DND-41 (cell line): Measurements from ENCODE around the gene PDE8A.

Source experiments
- ATAC-seq: fragments of 200-7000 bp; cut with Tn5 transposase; 3 replicates; pipeline ENCODE4 v1.9.1; 2021; ENCODE audit warnings: low read depth; ENCODE audit not compliant: insufficient read depth
- DNase-seq: peaks from one replicate; pipeline ENCODE4 v3.0.0-alpha.2; 2020
- H2AFZ ChIP-seq: 2 replicates; pipeline ENCODE4 v1.6.0; 2012; ENCODE audit warnings: low read depth, low read length
- H3K27ac ChIP-seq: 2 replicates; pipeline ENCODE4 v1.5.1; 2012; ENCODE audit warnings: low read length, inconsistent platforms
- H3K27me3 ChIP-seq: fragments of 200-600 bp; sonication (generic); 2 replicates; pipeline ENCODE4 v1.6.0; 2012; ENCODE audit warnings: low read length, mild to moderate bottlenecking, inconsistent platforms; ENCODE audit not compliant: insufficient read depth, poor library complexity
- H3K36me3 ChIP-seq: 2 replicates; pipeline ENCODE4 v1.5.1; 2012; ENCODE audit warnings: low read length, inconsistent platforms; ENCODE audit not compliant: insufficient read depth
- H3K4me1 ChIP-seq: 2 replicates; pipeline ENCODE4 v1.5.1; 2012; ENCODE audit warnings: mild to moderate bottlenecking, low read length; ENCODE audit not compliant: insufficient read depth
- H3K4me2 ChIP-seq: 2 replicates; pipeline ENCODE4 v1.6.0; 2012; ENCODE audit warnings: mild to moderate bottlenecking, moderate library complexity, low read length, inconsistent platforms; ENCODE audit not compliant: insufficient read depth
- H3K4me3 ChIP-seq, 2 experiments: fragments of 200-600 bp in 1 of 2; shearing (Covaris generic) in 1 of 2; 2 replicates each; pipeline ENCODE4 v1.5.1; 2012 to 2016; ENCODE audit warnings: inconsistent platforms in 2 of 2, low read length in 2 of 2, mild to moderate bottlenecking in 2 of 2, low read depth in 1 of 2, moderate library complexity in 1 of 2
- H3K79me2 ChIP-seq: 2 replicates; pipeline ENCODE4 v1.6.0; 2012; ENCODE audit warnings: low read length, inconsistent platforms; ENCODE audit not compliant: insufficient read depth
- H3K9ac ChIP-seq: 2 replicates; pipeline ENCODE4 v1.6.0; 2012; ENCODE audit warnings: low read depth, mild to moderate bottlenecking, inconsistent platforms, low read length, moderate library complexity
- H3K9me3 ChIP-seq: 2 replicates; pipeline ENCODE4 v1.5.1; 2012; ENCODE audit warnings: low read length, moderate library complexity, mild to moderate bottlenecking, inconsistent platforms; ENCODE audit not compliant: insufficient read depth, severe bottlenecking
- H4K20me1 ChIP-seq: 2 replicates; pipeline ENCODE4 v1.6.0; 2012; ENCODE audit warnings: low read length; ENCODE audit not compliant: insufficient read depth
- CTCF ChIP-seq: IDR thresholded peaks from 2 replicates; pipeline ENCODE4 v1.5.1; 2012; ENCODE audit warnings: borderline replicate concordance, low read length, moderate library complexity, mild to moderate bottlenecking; ENCODE audit not compliant: poor library complexity, severe bottlenecking; ENCODE audit errors: extremely low read depth
- EZH2 ChIP-seq: IDR thresholded peaks from 3 replicates; pipeline ENCODE4 v1.6.1; 2012; ENCODE audit warnings: borderline replicate concordance, low read depth, mild to moderate bottlenecking, moderate library complexity, low read length, inconsistent platforms; ENCODE audit not compliant: severe bottlenecking

Gene PDE8A

GRCh38 chr15:85097725-85098124 lies 116.1 kb downstream of the PDE8A start:
- ATAC-seq (no peak), DNase-seq (no peak)
- no peaks in the 10 kb centered on the region for H3K36me3 ChIP-seq
- H3K4me2 ChIP-seq, result no peak overlapping the region
- no peaks in the 10 kb centered on the region for H3K79me2 ChIP-seq
- H3K27ac ChIP-seq, result no peak overlapping the region
- no peaks in the 10 kb centered on the region for H3K27me3 ChIP-seq
- H4K20me1 ChIP-seq, result no peaks in the 10 kb centered on the region
- H3K4me3 ChIP-seq, result no peak overlapping the region
- H3K9ac ChIP-seq, result no peak overlapping the region
- H2AFZ ChIP-seq, result no peak overlapping the region
- no peak for TF ChIP-seq CTCF
- no peak for TF ChIP-seq EZH2
- H3K9me3 ChIP-seq, result no peaks in the 10 kb centered on the region
- peaks cover 11% of the 10 kb centered on the region for H3K4me1 ChIP-seq

GRCh38 chr15:85099195-85099803 lies 117.6 kb downstream of the PDE8A start:
- H3K27ac ChIP-seq, result no peak overlapping the region
- DNase-seq, result no peak
- H3K9ac ChIP-seq, result no peak overlapping the region
- no peak for ATAC-seq
- H2AFZ ChIP-seq, result no peak overlapping the region
- H3K4me2 ChIP-seq, result no peak overlapping the region
- no peaks in the 10 kb centered on the region for H3K27me3 ChIP-seq
- no peaks in the 10 kb centered on the region for H4K20me1 ChIP-seq
- H3K79me2 ChIP-seq, result no peaks in the 10 kb centered on the region
- peaks cover 11% of the 10 kb centered on the region for H3K4me1 ChIP-seq
- TF ChIP-seq CTCF (no peak), EZH2 (no peak)
- H3K36me3 ChIP-seq, result no peaks in the 10 kb centered on the region
- no peak overlapping the region for H3K4me3 ChIP-seq
- no peaks in the 10 kb centered on the region for H3K9me3 ChIP-seq

- ATAC-seq, result peak; percentile 95
- no peak for TF ChIP-seq EZH2
- TF ChIP-seq CTCF, result no peak
- peak overlapping the region; percentile 36; the same call in 1 of the 2 replicates for H3K27ac ChIP-seq
Observed at GRCh38 chr15:85100186-85100937, 118.7 kb downstream of the PDE8A start.

More at GRCh38 chr15:85100186-85100937, 118.7 kb downstream of the PDE8A start:
- no peaks in the 10 kb centered on the region for H3K27me3 ChIP-seq
- H3K9me3 ChIP-seq, result no peaks in the 10 kb centered on the region
- H3K9ac ChIP-seq, result no peak overlapping the region
- H3K4me3 ChIP-seq, result no peak overlapping the region
- no peak overlapping the region for H2AFZ ChIP-seq
- H3K4me1 ChIP-seq, result peaks cover 11% of the 10 kb centered on the region
- peak; percentile 61 for DNase-seq
- H3K79me2 ChIP-seq, result no peaks in the 10 kb centered on the region
- H3K36me3 ChIP-seq, result no peaks in the 10 kb centered on the region
- H4K20me1 ChIP-seq, result no peaks in the 10 kb centered on the region
- no peak overlapping the region for H3K4me2 ChIP-seq
